Measurements from ENCODE around the gene ACOX3. TPM values are rescaled to one million over a fixed set of nuclear protein-coding genes. Genes with fewer than 3 reads are reported as not detected.

The ACOX3 gene
- total and polyA plus RNA-seq, 11 donors, result 16.9 to 51.6 (median 24.1) TPM

DNA sequence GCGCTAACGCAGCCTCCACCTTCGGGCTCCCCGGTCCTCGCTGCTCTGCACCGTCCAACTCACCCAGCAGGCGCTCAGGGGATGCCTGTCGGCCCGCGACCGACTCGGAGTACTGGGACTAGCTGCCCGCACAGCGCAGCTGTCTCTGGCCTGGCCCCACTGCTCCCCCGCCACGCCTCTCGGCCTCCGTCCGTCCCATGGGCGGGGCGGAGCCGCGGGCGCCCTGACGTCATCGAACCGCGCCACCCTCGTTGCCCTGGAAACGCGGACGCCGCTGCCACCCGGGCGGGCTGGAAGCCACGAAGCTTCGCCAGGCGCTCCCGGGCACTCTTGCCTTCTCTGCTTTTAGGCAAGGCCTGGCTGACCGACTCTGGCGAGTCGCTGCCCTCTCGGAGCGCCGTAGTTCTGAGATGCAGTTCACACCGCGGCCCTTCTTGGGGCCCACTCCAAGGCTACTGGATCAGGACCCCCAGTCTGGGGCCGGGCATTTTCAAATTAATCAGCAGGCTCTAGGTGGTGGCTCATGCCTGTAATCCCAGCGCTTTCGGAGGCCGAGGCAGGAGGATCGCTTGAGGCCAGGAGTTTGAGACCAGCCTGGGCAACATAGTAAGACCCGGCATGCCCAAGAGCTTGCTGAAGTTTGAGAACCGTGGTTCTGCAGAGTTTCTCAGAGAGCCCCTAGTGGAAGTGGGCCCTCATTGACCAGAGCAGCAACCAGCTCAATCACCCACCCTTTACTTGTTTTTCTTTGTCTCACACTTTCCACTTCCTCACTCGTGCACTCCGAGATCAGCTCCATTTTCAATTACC is 12.0 kb downstream of the ACOX3 start:
- peak overlapping the region; percentile 61 to 99 (median 82) for H3K4me3 ChIP-seq
- intact Hi-C loops (cut with DNase I), result no loop called here
- DNase-seq, result peak; percentile 90 to 96 (median 91)

DNA sequence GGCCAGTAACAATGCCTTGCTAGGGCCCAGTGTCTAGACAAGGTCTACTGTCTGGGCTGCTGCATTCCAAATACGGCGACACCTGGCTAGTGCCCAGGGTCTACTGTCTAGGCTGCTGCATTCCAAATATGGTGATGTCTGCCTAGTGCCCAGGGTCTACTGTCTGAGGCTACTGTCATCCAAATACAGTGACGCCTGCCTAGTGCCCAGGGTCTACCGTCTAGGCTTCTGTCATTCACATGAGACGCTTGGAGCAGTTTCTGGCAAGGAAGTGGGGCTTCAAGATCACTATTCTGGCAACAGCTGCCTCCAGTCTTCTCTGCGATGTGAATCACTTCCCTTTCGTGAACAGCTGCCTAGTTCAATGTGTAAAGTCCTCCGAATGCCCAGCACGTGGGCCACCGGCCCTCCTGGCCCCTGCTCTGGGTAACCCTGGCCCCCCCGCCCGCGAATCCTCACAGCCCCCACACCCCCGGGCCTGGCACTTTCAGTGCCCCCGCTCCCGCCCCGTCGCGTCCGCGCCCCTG is 12.7 kb downstream of the ACOX3 start:
- intact Hi-C loops (cut with DNase I), result no loop called here
- Histone ChIP-seq H3K27me3 (no peaks in the 10 kb centered on the region), H3K9me3 (no peaks in the 10 kb centered on the region), H3K4me3 (peak overlapping the region; percentile 61 to 99 (median 82)), H3K36me3 (peaks cover 0 to 10% (median 0%) of the 10 kb centered on the region in 9 donors), H3K27ac (peak overlapping the region; percentile 74 to 93 (median 89)), H3K4me1 (peaks cover 3 to 44% (median 32%) of the 10 kb centered on the region in 12 donors)
- ATAC-seq, result peak; percentile 58 to 80 (median 74)
- 2 to 3% (median 2%) methylated on average over 12 to 21 of the region's 21 CpGs for WGBS, 4 donors
- peak in 4 of 5 donors; percentile 40 to 67 (median 56) for DNase-seq
- TF ChIP-seq POLR2A (IDR thresholded peaks at IDR 0.05), result no peak
- TF ChIP-seq, protein P1, sequence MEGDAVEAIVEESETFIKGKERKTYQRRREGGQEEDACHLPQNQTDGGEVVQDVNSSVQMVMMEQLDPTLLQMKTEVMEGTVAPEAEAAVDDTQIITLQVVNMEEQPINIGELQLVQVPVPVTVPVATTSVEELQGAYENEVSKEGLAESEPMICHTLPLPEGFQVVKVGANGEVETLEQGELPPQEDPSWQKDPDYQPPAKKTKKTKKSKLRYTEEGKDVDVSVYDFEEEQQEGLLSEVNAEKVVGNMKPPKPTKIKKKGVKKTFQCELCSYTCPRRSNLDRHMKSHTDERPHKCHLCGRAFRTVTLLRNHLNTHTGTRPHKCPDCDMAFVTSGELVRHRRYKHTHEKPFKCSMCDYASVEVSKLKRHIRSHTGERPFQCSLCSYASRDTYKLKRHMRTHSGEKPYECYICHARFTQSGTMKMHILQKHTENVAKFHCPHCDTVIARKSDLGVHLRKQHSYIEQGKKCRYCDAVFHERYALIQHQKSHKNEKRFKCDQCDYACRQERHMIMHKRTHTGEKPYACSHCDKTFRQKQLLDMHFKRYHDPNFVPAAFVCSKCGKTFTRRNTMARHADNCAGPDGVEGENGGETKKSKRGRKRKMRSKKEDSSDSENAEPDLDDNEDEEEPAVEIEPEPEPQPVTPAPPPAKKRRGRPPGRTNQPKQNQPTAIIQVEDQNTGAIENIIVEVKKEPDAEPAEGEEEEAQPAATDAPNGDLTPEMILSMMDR (IDR thresholded peaks at IDR 0.05), result no peak

More for the DNA sequence above, 12.0 kb downstream of the ACOX3 start:
- Histone ChIP-seq H3K9me3 (no peaks in the 10 kb centered on the region), H3K27ac (peak overlapping the region; percentile 74 to 93 (median 89)), H3K4me1 (peaks cover 3 to 47% (median 35%) of the 10 kb centered on the region in 12 donors), H3K27me3 (no peaks in the 10 kb centered on the region), H3K36me3 (peaks cover 0 to 10% (median 0%) of the 10 kb centered on the region in 9 donors)
- TF ChIP-seq, protein P1 (IDR thresholded peaks at IDR 0.05), result peak in 4 of 12 donors; percentile 4 to 24 (median 19)
- TF ChIP-seq POLR2A (IDR thresholded peaks at IDR 0.05), result peak in 1 of 2 donors; percentile 87
- WGBS, 4 donors, result 1 to 7% (median 2%) methylated on average over 16 to 56 of the region's 56 CpGs
- ATAC-seq, result peak; percentile 89 to 97 (median 96)

DNA sequence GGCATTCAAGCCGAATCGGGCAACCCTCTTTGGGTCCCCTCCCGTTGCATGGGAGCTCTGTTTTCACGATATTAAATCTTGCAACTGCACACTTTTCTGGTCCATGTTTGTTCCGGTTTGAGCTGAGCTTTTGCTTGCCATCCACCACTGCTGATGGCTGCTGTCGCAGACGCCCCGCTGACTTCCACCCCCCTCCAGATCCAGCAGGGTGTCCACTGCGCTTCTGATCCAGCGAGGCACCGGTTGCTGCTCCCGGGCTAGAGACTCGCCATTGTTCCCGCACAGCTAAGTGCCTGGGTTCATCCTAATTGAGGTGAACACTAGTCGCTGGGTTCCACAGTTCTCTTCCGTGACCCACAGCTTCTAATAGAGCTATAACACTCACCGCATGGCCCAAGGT is 13.3 kb downstream of the ACOX3 start:
- peaks cover 0 to 12% (median 0%) of the 10 kb centered on the region in 9 donors for H3K36me3 ChIP-seq
- peak overlapping the region in 7 of 12 donors; percentile 86 to 93 (median 91) for H3K27ac ChIP-seq
- H3K27me3 ChIP-seq, result no peaks in the 10 kb centered on the region
- peaks cover 3 to 48% (median 30%) of the 10 kb centered on the region in 12 donors for H3K4me1 ChIP-seq
- H3K9me3 ChIP-seq, result no peaks in the 10 kb centered on the region
- ATAC-seq, result no peak
- intact Hi-C loops (cut with DNase I), result no loop called here
- peak in 1 of 5 donors; percentile 20 for DNase-seq
- peak overlapping the region; percentile 61 to 99 (median 82) for H3K4me3 ChIP-seq
- TF ChIP-seq, protein P1 (IDR thresholded peaks at IDR 0.05), result no peak
- TF ChIP-seq POLR2A (IDR thresholded peaks at IDR 0.05), result no peak
- WGBS, 4 donors, result 81 to 85% (median 82%) methylated on average over 14 to 17 of the region's 17 CpGs

DNA sequence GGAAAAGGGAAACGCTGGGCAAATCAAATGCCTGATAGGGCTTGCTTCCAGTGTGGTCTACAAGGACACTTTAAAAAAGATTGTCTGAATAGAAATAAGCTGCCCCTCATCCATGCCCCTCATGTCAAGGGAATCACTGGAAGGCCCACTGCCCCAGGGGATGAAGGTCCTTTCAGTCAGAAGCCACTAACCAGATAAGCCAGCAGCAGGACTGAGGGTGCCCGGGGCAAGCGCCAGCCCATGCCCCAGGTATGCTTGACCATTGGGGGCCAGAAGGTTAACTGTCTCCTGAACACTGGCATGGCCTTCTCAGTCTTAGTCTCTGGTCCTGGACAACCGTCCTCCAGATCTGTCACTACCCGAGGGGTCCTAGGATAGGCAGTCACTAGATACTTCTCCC is 17.7 kb downstream of the ACOX3 start:
- ATAC-seq (no peak), DNase-seq (peak in 1 of 5 donors; percentile 1)
- Histone ChIP-seq H3K9me3 (no peaks in the 10 kb centered on the region), H3K4me1 (peaks cover 0 to 48% (median 23%) of the 10 kb centered on the region in 12 donors), H3K27me3 (no peaks in the 10 kb centered on the region), H3K36me3 (peaks cover 0 to 13% (median 3%) of the 10 kb centered on the region in 9 donors), H3K27ac (no peak overlapping the region), H3K4me3 (no peak overlapping the region)
- TF ChIP-seq POLR2A (IDR thresholded peaks at IDR 0.05), result no peak
- TF ChIP-seq, protein P1 (IDR thresholded peaks at IDR 0.05), result no peak
- WGBS, 4 donors, result 89 to 98% (median 91%) methylated on average over 4 to 5 of the region's 5 CpGs
- intact Hi-C loops (cut with DNase I), result no loop called here
